HG02678 (cell line): ENCODE measurements around the gene PTPRU.

Source experiments
- ATAC-seq: cut with Tn5 transposase; IDR thresholded peaks from one replicate; pipeline ENCODE4 v1.9.1; 2021; ENCODE audit warnings: mild to moderate bottlenecking, moderate library complexity; ENCODE audit not compliant: unreplicated experiment

The PTPRU gene

DNA sequence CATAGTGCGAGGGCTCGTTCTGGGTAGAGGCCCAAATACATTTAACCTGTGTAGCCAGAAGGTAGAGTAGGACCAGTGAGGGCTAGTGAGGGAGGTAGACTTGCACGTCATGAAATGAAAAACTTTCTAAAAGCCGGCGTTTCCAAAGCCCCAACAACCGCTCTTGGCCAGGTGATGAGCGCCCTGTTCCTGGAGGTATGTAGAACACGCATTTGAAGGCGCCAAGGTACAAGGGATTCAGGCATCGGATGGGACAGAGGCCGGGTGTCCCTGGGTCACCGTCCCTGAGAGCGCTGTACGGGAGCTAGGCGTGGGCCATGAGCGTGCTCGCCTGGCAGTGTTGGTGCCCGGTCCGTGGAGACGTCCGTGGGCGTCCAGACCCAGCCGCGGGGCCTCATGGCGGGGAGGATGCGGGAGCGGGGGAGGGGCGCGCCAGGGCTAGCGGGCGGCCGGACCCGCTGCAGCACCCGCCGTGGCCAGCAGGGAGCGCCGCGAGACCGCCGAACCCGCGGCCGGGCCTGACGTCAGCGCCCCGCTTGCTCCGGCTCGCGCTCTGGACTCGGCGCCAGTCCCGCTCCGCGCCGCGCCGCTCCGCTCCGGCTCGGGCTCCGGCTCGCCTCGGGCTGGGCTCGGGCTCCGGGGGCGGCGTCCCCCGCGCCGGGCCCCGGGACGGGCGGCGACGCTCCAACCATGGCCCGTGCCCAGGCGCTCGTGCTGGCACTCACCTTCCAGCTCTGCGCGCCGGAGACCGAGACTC lies at the start of gene PTPRU:
TSS of gene PTPRU (plus strand) at position 568 of the 757 bp plus-strand sequence. CDS start at position 691, 123 bp downstream.
- ATAC-seq = peak; percentile 81

DNA sequence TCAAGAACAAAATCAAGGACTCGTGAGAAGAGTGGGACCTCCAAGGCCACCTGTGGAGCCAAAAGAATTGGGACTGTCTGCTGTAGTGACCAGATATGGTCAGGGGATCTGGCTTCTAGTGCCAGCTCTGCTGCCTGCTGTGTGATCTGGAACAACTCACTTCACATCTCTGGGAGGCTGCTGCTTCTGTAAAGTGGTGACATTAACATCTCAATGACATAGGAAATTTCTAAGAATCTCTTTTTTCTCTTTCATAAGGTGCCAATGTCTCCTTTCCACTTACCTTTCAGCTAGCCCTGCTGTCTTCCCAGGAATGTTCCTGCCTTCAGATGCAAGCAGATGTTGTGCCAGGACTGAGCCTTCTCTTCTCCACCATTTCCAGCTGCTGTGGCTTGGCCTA lies 49.6 kb upstream of the PTPRU start:
- no peak for ATAC-seq

DNA sequence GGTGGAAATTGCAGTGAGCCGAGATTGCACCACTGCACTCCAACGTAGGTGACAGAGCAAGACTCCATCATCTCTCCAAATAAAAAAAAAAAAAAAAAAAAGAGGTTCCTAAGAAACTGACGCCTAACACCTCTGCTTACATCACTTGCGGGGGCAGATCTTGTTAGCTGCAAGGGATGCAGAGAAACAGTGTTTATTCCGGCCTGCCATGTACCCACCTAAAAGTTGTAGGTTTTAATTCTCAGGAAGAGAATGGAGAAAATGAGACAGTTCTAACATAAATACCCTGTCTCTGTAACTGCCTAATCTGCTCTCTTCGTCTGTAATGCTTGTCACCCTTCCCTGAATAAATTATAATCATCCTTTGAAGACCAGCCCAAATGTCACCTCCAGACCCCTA lies 45.6 kb upstream of the PTPRU start:
- ATAC-seq = no peak

DNA sequence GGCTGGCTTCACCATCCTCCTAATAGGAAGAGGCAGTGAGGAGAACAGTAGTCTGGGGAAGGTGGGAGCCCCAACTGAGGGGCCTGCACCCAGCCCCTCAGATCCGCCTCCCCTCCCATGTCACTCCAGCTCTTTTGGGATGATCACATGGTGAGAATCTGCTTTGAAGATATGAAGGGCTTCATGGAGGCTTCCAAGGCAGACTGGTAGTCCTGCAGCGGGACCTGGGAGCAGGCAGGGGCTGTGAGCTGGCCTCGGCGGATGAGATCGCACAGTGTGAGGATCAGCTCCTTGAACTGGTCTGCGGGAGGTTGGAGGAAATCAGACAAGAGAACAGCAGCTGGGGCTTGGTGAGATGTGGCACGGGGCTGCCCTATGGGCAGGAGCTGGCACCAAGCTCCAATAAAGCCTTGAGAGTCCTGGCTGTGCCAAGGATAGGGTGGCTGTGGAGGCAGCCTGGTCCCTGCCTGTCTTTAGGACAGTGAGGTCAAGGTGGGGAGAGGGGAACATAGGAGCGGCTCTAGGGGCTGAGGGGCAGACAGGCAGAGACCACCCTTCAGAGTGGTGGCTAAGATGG lies 42.4 kb upstream of the PTPRU start:
- ATAC-seq = no peak

DNA sequence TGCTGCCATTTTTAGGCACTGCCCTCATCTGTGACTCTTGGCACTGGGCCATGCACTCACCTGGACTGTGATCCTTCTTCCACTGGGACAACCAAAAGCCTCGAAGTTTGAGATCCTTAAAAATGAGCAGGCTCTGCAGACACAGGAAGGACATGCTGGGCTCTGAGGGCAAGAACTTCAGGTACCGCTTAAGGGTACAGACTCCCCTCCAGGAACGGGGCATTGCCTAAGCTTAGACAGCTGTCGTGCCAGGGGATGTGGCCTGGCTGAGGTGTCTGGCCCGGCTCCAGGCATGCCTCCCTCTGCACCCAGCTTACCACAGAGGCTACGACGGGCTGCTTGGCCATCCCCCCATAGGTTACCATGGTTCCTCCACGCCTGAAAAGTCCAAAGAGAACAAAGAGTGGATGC lies 40.4 kb upstream of the PTPRU start:
- no peak for ATAC-seq

DNA sequence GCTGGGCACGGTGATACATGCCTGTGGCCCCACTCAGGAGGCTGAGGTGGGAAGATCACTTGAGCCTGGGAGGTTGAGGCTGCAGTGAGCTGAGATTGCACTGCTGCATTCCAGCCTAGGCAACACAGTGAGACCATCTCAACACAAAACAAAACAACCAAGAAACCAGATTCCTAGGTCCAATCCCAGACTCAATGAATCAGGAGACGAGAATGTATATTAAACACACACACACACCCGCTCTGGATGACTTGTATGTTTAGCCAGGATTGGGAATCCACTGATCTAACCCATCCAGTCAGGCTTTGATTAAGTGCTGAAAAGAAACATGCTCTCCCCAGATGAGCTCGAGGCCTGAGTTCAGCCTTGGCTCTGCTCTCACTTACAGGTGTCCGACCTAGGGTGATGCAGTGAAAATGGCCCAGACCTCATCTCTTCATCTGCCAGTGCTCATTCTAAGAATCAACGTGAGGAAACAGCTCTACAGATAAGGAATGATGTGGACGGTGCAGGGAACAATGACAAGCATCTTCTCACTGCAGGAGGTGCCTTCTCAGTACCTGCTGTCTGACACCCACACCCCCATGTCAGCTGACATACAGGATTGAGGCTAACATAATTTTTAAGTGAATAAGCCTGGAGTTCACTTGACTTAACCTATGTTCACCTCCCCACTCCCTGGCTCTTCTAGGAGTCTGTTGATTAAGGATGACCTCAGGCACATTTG lies 39.3 kb upstream of the PTPRU start:
- no peak for ATAC-seq

DNA sequence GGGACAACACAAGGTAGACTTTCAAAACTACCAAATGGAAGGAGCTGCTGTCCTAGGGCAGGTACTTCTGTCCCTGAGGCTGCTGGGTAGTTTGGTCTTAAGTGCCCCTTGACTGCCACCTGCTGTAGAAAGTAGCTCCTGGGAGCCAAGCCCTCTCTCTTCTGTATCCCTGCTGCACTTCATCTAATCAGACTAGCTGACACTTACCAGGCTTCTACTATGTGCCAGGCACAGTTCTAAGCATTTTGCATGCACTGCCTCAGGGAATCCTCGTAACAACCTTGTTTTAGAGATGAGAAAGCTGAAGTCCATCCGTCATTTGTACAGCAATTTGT lies 38.8 kb upstream of the PTPRU start:
- ATAC-seq = no peak

DNA sequence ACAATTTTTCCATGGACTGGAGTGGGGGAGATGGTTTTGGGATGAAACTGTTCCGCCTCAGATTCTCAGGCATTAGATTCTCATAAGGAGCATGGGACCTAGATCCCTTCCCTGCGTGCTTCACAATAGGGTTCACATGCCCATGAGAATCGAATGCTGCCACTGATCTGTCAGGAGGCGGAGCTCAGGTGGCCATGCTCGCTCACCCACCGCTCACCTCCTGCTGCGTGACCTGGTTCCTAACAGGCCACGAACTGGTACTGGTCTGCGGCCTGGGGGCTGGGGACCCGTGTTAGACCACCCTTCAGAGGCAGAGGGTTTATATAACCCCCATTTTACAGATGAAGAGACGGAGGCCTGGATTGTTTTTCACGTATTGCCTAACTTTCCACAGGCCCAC lies 38.3 kb upstream of the PTPRU start:
- ATAC-seq = no peak

DNA sequence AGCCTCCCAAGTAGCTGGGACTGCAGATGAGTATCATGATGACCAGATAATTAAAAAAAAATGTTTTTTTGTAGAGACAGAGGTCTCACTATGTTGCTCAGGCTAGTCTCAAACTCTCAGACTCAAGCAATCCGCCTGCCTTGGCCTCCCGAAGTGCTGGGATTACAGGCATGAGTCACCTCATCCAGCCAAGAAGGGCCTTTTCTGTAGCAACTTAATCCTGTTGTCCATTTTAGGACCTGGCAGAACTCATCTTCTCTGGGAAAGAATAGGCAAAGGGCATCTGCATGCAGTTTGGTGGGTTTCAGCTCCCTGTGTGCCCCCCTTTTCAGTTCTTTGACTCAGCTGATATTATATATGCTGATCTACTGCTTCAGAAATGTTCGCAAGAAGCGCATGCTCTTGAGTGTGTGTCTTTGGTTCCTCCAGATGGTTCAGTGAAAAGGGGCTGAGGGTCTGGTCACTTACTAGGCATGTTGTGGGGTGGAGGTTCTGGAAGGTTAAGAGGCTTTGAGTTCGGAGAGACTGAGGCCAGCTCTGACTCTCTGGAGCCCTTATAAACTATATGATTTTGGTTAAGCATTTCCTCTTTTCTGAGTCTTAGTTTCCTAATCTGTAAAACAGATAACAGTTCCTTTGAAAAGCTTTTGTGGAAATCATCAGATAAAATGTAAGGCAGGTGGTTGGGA lies 35.3 kb upstream of the PTPRU start:
- no peak for ATAC-seq

DNA sequence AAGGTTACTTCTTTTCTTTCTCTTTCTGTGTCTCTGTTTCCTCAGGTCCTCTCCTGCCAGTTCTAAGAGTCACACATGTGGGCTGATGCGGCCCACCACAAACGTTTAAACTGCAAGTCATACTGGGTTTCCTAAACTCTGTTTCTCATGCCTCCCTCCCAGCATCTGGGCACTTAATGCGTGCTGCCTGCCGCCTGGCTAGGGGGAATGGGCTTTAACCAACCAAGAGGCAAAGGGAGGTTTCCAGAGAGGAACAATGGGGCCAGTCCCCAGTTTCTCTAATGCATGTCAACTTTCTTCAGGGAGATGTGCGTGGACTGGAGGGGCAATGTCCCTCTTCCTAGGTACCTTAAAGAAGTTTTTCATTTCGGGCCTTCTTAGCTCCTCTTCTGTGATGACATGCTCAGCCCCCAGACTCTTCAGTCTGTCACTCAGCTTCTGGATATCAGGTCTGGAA lies 34.7 kb upstream of the PTPRU start:
- ATAC-seq = no peak

DNA sequence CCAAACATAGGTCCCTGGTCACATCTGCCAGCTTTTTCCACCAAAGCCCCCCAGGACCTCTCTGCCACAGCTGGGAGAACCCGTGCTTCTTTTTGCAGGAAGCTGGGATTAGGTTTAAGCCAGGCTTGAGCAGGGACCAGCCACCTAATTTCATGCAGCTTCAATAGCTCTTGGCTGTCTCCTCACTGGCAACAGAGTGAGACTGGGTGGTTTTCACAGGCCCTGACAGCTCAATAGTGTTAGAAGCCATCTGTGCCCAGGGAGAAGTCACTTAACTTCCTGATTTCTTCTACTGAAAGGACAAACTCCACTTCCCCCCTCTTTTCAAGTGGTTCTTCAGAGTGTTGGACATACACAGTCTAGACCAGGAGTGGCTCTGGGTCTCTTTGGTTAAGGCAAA lies 34.3 kb upstream of the PTPRU start:
- ATAC-seq = no peak

DNA sequence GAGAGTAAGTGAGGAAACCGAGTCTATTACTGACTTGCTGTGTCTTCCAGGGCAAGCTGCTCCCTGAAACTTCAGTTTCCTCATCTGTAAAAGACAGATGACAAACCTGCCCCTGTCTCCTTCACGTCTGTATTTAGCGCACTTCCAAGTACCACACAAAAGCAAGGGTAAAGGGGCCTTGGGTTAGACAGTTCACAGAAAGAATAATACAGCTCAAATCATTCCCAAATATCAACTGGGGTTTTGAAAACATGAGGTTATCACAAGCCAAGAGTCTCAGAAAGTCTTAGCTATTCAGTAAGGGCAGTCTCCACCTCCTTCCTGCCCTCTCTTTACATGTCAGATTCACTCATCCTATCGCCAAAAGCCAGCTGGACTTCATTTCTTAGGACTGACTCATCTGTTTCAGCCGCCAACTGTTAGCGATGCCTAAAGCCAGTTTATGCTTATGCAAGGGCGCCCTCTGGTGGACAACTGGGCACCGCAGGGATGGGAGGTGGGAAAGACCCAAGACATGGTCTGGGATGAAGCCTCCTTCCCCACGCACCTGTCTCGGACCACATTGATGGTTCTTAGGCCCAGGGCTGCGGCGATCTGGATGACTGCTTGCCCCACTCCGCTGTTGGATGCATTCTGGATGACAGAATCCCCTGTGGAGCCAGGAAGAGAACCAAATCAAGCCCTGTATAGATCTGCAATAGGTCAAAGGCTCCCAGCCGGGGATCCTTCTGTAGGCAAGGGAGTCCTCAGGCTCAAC lies 33.6 kb upstream of the PTPRU start:
- ATAC-seq = peak; percentile 69

DNA sequence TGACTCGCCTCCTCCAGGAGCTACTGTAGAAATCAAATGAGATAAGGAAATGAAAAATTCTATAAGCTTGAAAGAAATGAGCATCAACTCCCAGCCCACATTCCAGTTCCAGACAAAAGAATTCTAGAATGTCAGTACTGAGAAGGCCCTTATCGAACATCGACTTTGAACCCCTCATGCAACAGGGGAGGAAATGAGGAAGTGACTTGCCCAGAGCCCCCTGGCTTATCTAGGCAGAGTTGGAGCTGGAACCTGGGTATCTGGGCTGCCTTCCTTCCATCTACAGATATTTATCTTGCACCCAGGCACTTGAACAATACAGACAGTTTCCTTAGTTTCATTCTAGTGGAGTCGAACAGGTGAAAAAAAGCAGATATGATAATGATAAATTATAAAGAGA lies 27.9 kb upstream of the PTPRU start:
- no peak for ATAC-seq

DNA sequence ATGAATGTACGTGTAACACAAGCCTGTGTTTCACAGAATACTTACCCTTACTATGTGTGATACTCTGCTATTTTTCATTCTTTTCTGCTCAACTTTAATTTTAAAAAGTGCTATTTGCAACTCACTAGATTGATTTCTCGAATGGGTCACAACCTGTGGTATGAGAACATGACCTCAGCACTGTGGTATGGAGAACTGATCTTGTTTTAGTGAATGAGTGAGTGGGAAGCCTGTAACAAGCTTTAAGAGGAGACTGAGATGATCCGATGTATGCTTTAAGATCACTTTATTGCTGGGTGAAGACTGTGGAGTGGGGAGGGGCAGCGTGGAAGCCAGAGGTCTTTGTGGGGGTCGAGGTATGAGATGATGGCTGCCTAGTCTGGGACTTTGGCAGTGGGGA lies 27.1 kb upstream of the PTPRU start:
- no peak for ATAC-seq

DNA sequence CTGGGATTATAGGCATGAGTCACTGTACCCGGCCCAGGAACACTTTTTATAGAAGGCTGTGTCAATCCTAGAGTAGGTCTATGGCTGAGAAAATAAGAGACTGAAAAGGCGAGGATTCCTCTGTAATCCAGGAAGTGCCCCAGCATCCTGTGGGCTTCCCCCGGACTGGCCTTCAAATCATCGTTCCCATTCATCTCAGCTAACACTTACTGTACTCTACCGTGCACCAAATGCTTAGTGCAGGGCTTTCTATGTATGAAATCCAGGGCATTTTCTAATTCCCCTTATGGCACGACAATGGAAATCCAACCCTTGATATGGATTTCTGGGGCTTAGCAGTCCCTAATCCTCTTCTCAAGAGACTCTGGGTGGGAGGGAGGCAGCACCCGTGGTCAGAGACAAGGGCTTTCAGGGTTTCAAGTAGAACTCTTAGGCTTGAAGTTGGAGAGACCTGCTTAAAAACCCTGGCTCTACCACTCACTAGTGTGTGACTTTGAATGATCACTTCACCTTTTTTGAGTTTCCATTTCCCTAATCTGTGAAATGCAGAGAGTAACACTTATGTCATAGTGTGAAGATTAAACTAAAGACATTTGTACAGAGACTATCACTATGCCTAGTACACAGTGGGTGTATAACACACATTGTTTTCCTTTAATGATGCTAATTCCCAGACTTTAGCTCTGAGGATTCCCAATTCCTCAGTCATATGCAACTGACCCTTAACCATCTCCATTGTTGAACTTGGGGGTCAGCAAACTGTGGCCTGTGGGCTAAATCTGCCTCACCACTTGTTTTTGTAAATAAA lies 25.8 kb upstream of the PTPRU start:
- no peak for ATAC-seq

DNA sequence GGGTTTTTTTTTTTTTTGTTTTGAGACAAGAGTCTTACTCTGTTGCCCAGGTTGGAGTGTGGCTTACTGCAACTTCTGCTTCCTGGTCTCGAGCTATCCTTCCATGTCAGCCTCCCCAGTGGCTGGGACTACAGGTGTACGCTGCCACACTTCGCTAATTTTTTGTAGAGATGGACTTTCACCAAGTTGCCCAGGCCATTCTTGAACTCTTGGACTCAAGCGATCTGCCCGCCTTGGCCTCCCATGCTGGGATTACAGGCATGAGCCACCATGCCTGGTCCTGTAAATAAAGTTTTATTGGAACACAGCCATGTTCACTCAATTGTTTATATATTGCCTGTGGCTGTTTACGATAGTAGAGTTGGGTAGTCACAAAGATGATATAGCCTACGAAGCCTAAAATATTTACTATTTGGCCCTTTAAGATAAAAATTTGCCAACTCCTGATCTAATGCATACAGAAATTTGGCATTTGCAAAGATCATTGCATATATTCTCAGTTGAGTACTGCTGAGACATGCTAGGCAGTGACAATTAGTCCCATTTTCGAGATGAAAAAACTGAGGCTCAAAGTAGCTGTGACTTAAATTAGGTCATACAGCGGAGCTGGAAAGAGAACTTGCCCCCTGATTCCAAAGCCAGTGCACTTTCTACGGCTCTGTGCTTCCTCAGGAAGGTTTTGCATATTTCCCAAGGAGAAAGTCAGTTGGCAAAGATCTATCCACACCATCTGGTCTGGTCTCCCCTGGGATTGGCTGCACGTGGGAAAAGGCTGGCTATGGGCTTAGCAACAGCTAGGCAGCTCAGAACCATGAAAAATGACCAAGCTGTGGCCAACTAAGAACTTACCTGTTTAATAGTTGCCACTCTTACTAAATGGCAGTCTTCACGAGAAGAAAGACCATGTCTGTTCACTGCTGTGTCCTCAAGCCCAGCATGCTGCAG lies 25.0 kb upstream of the PTPRU start:
- ATAC-seq = no peak

DNA sequence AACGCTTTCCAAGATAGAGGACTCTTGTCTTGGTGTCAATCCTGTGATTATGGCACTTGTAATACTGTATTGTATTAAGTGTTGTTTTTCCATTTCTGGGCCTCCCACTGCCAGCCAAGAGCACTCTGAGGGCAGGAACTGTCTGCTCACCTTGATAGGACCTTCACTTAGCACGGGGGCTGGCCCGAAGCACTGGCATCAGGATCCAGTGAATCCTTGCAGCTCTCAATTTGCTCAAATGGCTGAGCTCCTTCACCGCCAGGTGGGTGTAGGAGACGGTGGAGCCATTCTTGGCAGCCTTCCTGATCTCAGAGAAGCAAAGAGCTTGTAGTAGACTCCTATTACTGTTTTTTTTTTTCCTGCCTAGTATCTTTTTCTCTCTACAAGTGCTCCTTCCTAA lies 23.3 kb upstream of the PTPRU start:
- ATAC-seq = no peak

DNA sequence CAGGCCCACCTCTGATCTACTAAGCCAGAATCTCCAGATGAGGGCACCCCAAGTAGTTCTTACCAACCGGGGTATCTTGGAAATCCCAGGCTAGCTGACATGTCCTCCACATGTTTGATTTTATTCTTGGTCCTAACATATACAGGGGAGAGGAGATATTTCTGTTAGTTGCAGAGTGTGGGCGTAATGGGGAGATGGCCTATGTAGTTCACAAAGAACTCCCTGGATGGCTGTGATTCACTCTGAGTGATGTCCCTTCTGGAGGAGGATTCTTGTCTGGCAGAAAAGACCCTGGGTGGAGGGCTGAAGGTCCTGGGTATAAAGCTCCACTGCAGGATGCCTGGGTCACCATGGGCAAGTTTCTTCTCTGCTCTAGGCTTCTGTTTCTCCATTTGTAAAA lies 18.7 kb upstream of the PTPRU start:
- no peak for ATAC-seq

DNA sequence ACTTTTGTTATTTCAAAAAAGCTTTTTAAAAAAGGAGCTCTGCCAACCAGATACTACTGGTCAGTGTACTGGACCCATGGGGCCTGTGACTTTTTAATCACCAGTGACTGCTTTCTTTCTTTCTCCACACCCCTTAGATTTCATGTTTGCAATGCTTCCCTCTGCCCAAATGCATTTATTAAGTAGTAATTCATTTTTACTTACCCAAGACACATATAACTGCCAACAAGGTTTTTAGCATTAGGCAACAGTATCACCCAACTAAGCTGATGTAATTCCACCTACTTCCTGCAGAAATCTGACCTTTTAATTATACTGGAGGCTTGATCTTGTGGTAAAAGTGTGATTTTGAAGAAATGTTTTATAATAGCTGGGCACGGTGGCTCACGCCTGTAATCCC lies 18.1 kb upstream of the PTPRU start:
- ATAC-seq = no peak
